ENCODE measurements around the gene TREML2. TPM values are rescaled to one million over a fixed set of nuclear protein-coding genes. Genes with fewer than 3 reads are reported as not detected.

Gene TREML2
- total and polyA plus RNA-seq, 9 of the 15 experiments (the other 6 are each of a cell fraction or from before 2014, with no cell fraction given) = 0.20 to 2.9 (median 1.4) TPM

DNA sequence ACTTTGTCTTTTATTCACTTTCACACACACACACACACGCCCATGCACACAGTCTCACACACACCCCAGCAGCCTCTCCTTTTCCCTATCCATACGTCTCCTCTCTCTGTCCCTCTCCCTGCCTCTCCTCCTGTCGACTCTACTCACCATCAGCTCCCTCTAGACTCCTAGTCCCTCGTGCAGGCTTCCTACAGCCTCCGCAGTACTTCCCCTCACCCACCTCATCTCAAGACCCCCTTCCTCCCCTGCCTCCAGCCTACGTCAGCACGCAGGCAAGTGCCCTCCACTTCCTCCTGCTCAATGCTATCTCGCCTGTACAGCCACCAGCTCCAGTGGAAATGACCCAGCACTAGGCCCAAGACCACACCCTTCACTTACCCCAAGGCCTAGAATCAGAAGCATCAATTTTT, 820 bp upstream of the TREML2 start (continued):
- TF ChIP-seq HDAC1 (IDR thresholded peaks at IDR 0.05) (peak in 1 of 2 experiments; percentile 47; a peak in 1 of 4 replicates), TOE1 (IDR thresholded peaks at IDR 0.05; ENCODE audit: borderline replicate concordance) (peak; percentile 54; the same call in 1 of the 2 replicates), TOE1 (CRISPR knock-in tag; IDR thresholded peaks at IDR 0.05; ENCODE audit: borderline replicate concordance, low read depth) (no peak), TCF3 (CRISPR knock-in tag; IDR thresholded peaks at IDR 0.05) (peak; percentile 82), CBFA2T2 (conservative IDR thresholded peaks at IDR 0.05) (peak; percentile 66), MAFG (tag; conservative IDR thresholded peaks at IDR 0.05) (0 out of 2 replicates have a peak, but pooled peaks have one; percentile 8), CREB3 (tag; conservative IDR thresholded peaks at IDR 0.05; ENCODE audit: low read depth) (0 out of 2 replicates have a peak, but pooled peaks have one; percentile 25), TAF9B (IDR thresholded peaks at IDR 0.05; ENCODE audit: partially characterized antibody) (peak; percentile 12), MBD2 (IDR thresholded peaks at IDR 0.05; ENCODE audit: borderline replicate concordance, low read depth) (0 out of 2 replicates have a peak, but pooled peaks have one; percentile 10), KDM5B (IDR thresholded peaks at IDR 0.05; ENCODE audit: insufficient replicate concordance, low read depth, low read length) (no peak), ZFX (CRISPR knock-in tag; IDR thresholded peaks at IDR 0.05) (peak; percentile 31), SMARCC2 (IDR thresholded peaks at IDR 0.05; ENCODE audit: low read depth) (no peak), SP1 (CRISPR knock-in tag; IDR thresholded peaks at IDR 0.05) (peak; percentile 29; the same call in 1 of the 2 replicates), SUPT5H (IDR thresholded peaks at IDR 0.05) (peak; percentile 36; the same call in 1 of the 2 replicates)
- TF ChIP-seq, protein P1, sequence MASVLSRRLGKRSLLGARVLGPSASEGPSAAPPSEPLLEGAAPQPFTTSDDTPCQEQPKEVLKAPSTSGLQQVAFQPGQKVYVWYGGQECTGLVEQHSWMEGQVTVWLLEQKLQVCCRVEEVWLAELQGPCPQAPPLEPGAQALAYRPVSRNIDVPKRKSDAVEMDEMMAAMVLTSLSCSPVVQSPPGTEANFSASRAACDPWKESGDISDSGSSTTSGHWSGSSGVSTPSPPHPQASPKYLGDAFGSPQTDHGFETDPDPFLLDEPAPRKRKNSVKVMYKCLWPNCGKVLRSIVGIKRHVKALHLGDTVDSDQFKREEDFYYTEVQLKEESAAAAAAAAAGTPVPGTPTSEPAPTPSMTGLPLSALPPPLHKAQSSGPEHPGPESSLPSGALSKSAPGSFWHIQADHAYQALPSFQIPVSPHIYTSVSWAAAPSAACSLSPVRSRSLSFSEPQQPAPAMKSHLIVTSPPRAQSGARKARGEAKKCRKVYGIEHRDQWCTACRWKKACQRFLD (CRISPR knock-in tag; IDR thresholded peaks at IDR 0.05) = no peak
- TF ChIP-seq, protein P2, sequence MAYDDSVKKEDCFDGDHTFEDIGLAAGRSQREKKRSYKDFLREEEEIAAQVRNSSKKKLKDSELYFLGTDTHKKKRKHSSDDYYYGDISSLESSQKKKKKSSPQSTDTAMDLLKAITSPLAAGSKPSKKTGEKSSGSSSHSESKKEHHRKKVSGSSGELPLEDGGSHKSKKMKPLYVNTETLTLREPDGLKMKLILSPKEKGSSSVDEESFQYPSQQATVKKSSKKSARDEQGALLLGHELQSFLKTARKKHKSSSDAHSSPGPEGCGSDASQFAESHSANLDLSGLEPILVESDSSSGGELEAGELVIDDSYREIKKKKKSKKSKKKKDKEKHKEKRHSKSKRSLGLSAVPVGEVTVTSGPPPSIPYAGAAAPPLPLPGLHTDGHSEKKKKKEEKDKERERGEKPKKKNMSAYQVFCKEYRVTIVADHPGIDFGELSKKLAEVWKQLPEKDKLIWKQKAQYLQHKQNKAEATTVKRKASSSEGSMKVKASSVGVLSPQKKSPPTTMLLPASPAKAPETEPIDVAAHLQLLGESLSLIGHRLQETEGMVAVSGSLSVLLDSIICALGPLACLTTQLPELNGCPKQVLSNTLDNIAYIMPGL (CRISPR knock-in tag; IDR thresholded peaks at IDR 0.05) = no peak
- TF ChIP-seq, protein P3, sequence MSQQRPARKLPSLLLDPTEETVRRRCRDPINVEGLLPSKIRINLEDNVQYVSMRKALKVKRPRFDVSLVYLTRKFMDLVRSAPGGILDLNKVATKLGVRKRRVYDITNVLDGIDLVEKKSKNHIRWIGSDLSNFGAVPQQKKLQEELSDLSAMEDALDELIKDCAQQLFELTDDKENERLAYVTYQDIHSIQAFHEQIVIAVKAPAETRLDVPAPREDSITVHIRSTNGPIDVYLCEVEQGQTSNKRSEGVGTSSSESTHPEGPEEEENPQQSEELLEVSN (IDR thresholded peaks at IDR 0.05; ENCODE audit: borderline replicate concordance in 1 of 2, extremely low read depth in 1 of 2, insufficient read depth in 1 of 2, insufficient read length in 1 of 2, low read depth in 1 of 2, low read length in 1 of 2, poor library complexity in 1 of 2, severe bottlenecking in 1 of 2) = no peak
- TF ChIP-seq, protein P4, sequence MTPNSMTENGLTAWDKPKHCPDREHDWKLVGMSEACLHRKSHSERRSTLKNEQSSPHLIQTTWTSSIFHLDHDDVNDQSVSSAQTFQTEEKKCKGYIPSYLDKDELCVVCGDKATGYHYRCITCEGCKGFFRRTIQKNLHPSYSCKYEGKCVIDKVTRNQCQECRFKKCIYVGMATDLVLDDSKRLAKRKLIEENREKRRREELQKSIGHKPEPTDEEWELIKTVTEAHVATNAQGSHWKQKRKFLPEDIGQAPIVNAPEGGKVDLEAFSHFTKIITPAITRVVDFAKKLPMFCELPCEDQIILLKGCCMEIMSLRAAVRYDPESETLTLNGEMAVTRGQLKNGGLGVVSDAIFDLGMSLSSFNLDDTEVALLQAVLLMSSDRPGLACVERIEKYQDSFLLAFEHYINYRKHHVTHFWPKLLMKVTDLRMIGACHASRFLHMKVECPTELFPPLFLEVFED (CRISPR knock-in tag; conservative IDR thresholded peaks at IDR 0.05) = peak; percentile 69; the same call in 1 of the 2 replicates
- TF ChIP-seq, protein P5, sequence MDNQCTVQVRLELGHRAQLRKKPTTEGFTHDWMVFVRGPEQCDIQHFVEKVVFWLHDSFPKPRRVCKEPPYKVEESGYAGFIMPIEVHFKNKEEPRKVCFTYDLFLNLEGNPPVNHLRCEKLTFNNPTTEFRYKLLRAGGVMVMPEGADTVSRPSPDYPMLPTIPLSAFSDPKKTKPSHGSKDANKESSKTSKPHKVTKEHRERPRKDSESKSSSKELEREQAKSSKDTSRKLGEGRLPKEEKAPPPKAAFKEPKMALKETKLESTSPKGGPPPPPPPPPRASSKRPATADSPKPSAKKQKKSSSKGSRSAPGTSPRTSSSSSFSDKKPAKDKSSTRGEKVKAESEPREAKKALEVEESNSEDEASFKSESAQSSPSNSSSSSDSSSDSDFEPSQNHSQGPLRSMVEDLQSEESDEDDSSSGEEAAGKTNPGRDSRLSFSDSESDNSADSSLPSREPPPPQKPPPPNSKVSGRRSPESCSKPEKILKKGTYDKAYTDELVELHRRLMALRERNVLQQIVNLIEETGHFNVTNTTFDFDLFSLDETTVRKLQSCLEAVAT (IDR thresholded peaks at IDR 0.05) = peak in 1 of 2 experiments; percentile 52; a peak in 1 of 4 replicates

Data from K562 (cell line).